ENCODE results near the gene FBXO28.
"Not testable (repeated sequence)": the region's sequence is repeated elsewhere in the genome, so short reads cannot be mapped to it uniquely, and the experiment has no call there.

The FBXO28 gene

DNA sequence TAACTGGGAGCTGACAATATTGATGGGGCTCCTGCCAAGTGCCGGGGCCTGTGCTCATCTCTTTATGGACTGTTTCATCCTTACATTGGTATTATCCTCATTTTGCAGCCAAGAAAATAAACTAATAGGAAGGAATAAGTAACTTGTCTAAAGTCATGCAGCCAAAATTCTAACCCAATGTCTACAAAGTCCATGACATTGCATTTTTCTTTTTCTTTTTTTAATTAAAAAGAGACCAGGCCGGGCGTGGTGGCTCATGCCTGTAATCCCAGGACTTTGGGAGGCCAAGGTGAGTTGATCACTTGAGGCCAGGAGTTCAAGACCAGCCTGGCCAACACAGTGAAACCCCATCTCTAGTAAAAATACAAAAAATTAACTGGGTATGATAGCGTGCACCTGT, 87.9 kb downstream of the FBXO28 start:
- peaks cover 2% of the 10 kb centered on the region for H3K79me2 ChIP-seq (ENCODE audit: control insufficient read depth, insufficient read depth, low read length, poor library complexity)
- H3K9ac ChIP-seq (ENCODE audit: low read length) = no peak overlapping the region
- no peak overlapping the region for H2BK12ac ChIP-seq (ENCODE audit: low read length)
- H3K36me3 ChIP-seq (ENCODE audit: control insufficient read depth in 1 of 2, insufficient read depth in 2 of 2, low read length in 2 of 2) = no peaks in the 10 kb centered on the region
- DNase-seq = no peak
- no peak overlapping the region for H3K27ac ChIP-seq (ENCODE audit: low read depth, low read length)
- H3K18ac ChIP-seq (ENCODE audit: low read length) = no peak overlapping the region
- H3K9me3 ChIP-seq (ENCODE audit: insufficient read depth, low read depth, low read length) = no peaks in the 10 kb centered on the region
- H3K4me3 ChIP-seq (ENCODE audit: low read depth, low read length) = no peak overlapping the region
- H4K12ac ChIP-seq (ENCODE audit: low read depth, low read length) = no peak overlapping the region
- no peak overlapping the region for H3K4ac ChIP-seq (ENCODE audit: low read depth, low read length)
- H2AFZ ChIP-seq (ENCODE audit: insufficient read depth, low read length, poor library complexity) = no peak overlapping the region
- H2BK120ac ChIP-seq (ENCODE audit: insufficient read depth, low read length, poor library complexity) = no peak overlapping the region
- H3K23ac ChIP-seq (ENCODE audit: low read length) = no peak overlapping the region
- no peak overlapping the region for H3K4me2 ChIP-seq (ENCODE audit: low read length)
- no CpG with 5 or more reads among the region's 4 CpGs for WGBS (ENCODE audit: extremely low coverage, insufficient coverage, insufficient read length)
- H3K79me1 ChIP-seq (ENCODE audit: low read length) = peaks cover 15% of the 10 kb centered on the region
- no peaks in the 10 kb centered on the region for H3K27me3 ChIP-seq (ENCODE audit: insufficient read depth, low read length)
- no peak overlapping the region for H4K91ac ChIP-seq (ENCODE audit: low read depth, low read length)
- no peak overlapping the region for H4K8ac ChIP-seq (ENCODE audit: low read depth, low read length)
- no peak overlapping the region for H2AK5ac ChIP-seq (ENCODE audit: low read length)
- H3K14ac ChIP-seq (ENCODE audit: low read length) = no peak overlapping the region
- no peak overlapping the region for H2BK5ac ChIP-seq (ENCODE audit: low read depth, low read length, poor library complexity)
- peaks cover 19 to 25% of the 10 kb centered on the region in 2 experiments for H3K4me1 ChIP-seq (ENCODE audit: control insufficient read depth in 1 of 2, insufficient read depth in 2 of 2, low read length in 2 of 2)

DNA sequence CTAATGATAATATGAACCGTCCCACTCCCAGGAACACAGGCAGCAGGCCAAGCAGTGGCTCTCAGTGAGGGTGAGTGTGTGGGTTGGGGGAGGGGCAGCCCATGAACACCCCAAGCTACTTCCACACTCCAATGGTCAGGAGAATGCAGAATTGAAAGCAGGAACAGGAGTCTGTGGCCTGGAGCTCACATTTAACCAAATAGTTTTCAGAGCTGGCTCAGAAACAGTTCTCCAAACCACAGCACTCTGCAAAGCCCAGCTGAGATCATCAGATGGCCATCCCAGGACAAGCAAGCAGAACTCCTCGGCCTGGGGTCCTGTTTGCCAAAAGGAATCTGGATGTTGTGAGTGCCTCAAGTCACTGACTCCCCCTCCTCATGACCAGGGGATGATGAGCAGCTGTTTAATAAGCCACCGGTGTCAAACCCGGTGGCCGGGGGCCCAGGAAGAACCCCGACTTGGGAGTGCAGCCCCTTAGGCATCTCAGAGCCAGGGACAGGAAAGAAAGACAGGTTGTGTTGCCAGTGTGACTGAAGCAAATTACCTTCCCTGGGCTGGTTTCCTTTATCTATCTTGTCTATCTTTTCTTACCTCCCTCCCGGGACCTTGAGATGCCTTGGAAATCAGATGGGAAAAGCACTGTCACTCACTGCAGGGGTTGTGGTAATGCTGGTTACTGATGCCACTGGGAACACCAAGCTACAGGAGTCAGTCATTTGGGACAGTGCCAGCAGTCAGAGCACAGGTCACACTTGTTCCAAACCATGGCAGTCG, 89.5 kb downstream of the FBXO28 start:
- H3K4me3 ChIP-seq (ENCODE audit: low read depth, low read length) = no peak overlapping the region
- WGBS (ENCODE audit: extremely low coverage, insufficient coverage, insufficient read length) = no CpG with 5 or more reads among the region's 8 CpGs
- no peak overlapping the region for H2BK120ac ChIP-seq (ENCODE audit: insufficient read depth, low read length, poor library complexity)
- peak; percentile 25 to 43 for DNase-seq
- peak overlapping the region; percentile 5 for H3K4me2 ChIP-seq (ENCODE audit: low read length)
- H3K36me3 ChIP-seq (ENCODE audit: control insufficient read depth in 1 of 2, insufficient read depth in 2 of 2, low read length in 2 of 2) = no peaks in the 10 kb centered on the region
- peak overlapping the region; percentile 4 for H3K14ac ChIP-seq (ENCODE audit: low read length)
- peak overlapping the region; percentile 82 for H2BK12ac ChIP-seq (ENCODE audit: low read length)
- H3K4me1 ChIP-seq (ENCODE audit: control insufficient read depth in 1 of 2, insufficient read depth in 2 of 2, low read length in 2 of 2) = peaks cover 19 to 25% of the 10 kb centered on the region in 2 experiments
- H3K18ac ChIP-seq (ENCODE audit: low read length) = peak overlapping the region; percentile 61
- peaks cover 2% of the 10 kb centered on the region for H3K79me2 ChIP-seq (ENCODE audit: control insufficient read depth, insufficient read depth, low read length, poor library complexity)
- no peak overlapping the region for H3K4ac ChIP-seq (ENCODE audit: low read depth, low read length)
- H2BK5ac ChIP-seq (ENCODE audit: low read depth, low read length, poor library complexity) = peak overlapping the region; percentile 72
- no peak overlapping the region for H4K91ac ChIP-seq (ENCODE audit: low read depth, low read length)
- H2AFZ ChIP-seq (ENCODE audit: insufficient read depth, low read length, poor library complexity) = peak overlapping the region; percentile 71
- H3K9me3 ChIP-seq (ENCODE audit: insufficient read depth, low read depth, low read length) = no peaks in the 10 kb centered on the region
- peak overlapping the region; percentile 69 for H4K8ac ChIP-seq (ENCODE audit: low read depth, low read length)
- H3K27me3 ChIP-seq (ENCODE audit: insufficient read depth, low read length) = no peaks in the 10 kb centered on the region
- peaks cover 18% of the 10 kb centered on the region for H3K79me1 ChIP-seq (ENCODE audit: low read length)
- no peak overlapping the region for H3K9ac ChIP-seq (ENCODE audit: low read length)
- no peak overlapping the region for H3K23ac ChIP-seq (ENCODE audit: low read length)
- peak overlapping the region; percentile 82 for H3K27ac ChIP-seq (ENCODE audit: low read depth, low read length)
- H2AK5ac ChIP-seq (ENCODE audit: low read length) = no peak overlapping the region
- peak overlapping the region; percentile 61 for H4K12ac ChIP-seq (ENCODE audit: low read depth, low read length)

DNA sequence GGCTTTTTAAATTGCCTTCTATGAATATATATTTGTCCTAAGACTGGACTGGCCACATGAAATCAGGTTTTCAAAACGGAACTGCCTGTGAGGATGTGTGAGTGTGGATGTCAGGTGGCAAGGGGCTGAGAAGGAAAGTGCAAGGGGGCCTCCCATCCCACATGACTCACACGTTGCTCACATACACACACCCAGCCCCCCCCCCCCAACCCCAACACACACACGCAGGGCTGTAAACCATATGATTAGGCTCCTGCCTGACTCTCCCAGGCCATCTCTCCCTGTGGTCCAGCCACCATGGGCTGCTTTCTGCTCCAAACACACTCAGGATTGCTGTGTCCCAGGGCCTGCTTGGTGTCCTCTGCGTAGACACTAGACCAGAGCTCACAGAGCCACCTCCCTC, 91.5 kb downstream of the FBXO28 start:
- no CpG with 5 or more reads among the region's 4 CpGs for WGBS (ENCODE audit: extremely low coverage, insufficient coverage, insufficient read length)
- H2AFZ ChIP-seq (ENCODE audit: insufficient read depth, low read length, poor library complexity) = peak overlapping the region; percentile 35

DNA sequence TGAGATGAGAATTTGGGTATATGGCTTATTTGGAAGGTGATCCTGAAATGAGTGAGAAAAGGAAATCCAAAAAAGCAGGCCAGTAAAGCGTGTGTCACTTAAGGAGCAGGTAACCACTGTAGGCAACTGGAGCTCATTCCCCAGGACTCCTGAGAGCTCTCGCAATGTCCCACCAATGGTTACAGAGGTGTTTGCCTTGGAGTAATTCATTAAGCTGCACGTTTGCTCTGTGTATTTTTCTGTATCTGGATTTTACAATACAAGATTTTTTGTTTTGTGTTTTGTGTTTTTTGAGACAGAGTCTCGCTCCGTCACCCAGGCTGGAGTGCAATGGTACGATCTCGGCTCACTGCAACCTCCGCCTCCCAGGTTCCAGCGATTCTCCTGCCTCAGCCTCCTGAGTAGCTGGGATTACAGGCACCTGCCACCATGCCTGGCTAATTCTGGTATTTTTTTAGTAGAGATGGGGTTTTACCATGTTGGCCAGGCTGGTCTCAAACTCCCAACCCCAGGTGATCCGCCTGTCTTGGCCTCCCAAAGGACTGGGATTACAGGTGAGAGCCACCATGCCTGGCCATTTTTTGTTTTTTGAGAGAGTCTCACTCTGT, 92.1 kb downstream of the FBXO28 start:
- not testable (repeated sequence) for H3K79me2 ChIP-seq (ENCODE audit: control insufficient read depth, insufficient read depth, low read length, poor library complexity); H4K12ac ChIP-seq (ENCODE audit: low read depth, low read length); DNase-seq; H2AFZ ChIP-seq (ENCODE audit: insufficient read depth, low read length, poor library complexity); H3K4me3 ChIP-seq (ENCODE audit: low read depth, low read length); H3K9me3 ChIP-seq (ENCODE audit: insufficient read depth, low read depth, low read length); H3K23ac ChIP-seq (ENCODE audit: low read length); H3K9ac ChIP-seq (ENCODE audit: low read length); H3K36me3 ChIP-seq (ENCODE audit: control insufficient read depth in 1 of 2, insufficient read depth in 2 of 2, low read length in 2 of 2); H3K4me2 ChIP-seq (ENCODE audit: low read length); H3K27me3 ChIP-seq (ENCODE audit: insufficient read depth, low read length); H3K18ac ChIP-seq (ENCODE audit: low read length)
- Histone ChIP-seq H2BK120ac (ENCODE audit: insufficient read depth, low read length, poor library complexity) (peak overlapping the region; percentile 63), H3K27ac (ENCODE audit: low read depth, low read length) (peak overlapping the region; percentile 70), H3K4ac (ENCODE audit: low read depth, low read length) (peak overlapping the region; percentile 40), H2BK5ac (ENCODE audit: low read depth, low read length, poor library complexity) (peak overlapping the region; percentile 86), H3K14ac (ENCODE audit: low read length) (peak overlapping the region; percentile 75), H4K8ac (ENCODE audit: low read depth, low read length) (peak overlapping the region; percentile 74), H4K91ac (ENCODE audit: low read depth, low read length) (peak overlapping the region; percentile 51), H3K4me1 (ENCODE audit: control insufficient read depth in 1 of 2, insufficient read depth in 2 of 2, low read length in 2 of 2) (peaks cover 23 to 27% of the 10 kb centered on the region in 2 experiments), H2BK12ac (ENCODE audit: low read length) (peak overlapping the region; percentile 65), H3K79me1 (ENCODE audit: low read length) (peaks cover 18% of the 10 kb centered on the region), H2AK5ac (ENCODE audit: low read length) (peak overlapping the region; percentile 64)
- WGBS (ENCODE audit: extremely low coverage, insufficient coverage, insufficient read length) = no CpG with 5 or more reads among the region's 10 CpGs

More for the DNA sequence above, 91.5 kb downstream of the FBXO28 start:
- Histone ChIP-seq H3K4me2 (ENCODE audit: low read length) (peak overlapping the region; percentile 15), H4K8ac (ENCODE audit: low read depth, low read length) (peak overlapping the region; percentile 74), H3K23ac (ENCODE audit: low read length) (no peak overlapping the region), H2BK12ac (ENCODE audit: low read length) (peak overlapping the region; percentile 65), H3K4me1 (ENCODE audit: control insufficient read depth in 1 of 2, insufficient read depth in 2 of 2, low read length in 2 of 2) (peaks cover 23 to 27% of the 10 kb centered on the region in 2 experiments), H4K91ac (ENCODE audit: low read depth, low read length) (peak overlapping the region; percentile 85), H3K27me3 (ENCODE audit: insufficient read depth, low read length) (no peaks in the 10 kb centered on the region), H3K14ac (ENCODE audit: low read length) (peak overlapping the region; percentile 75), H3K9ac (ENCODE audit: low read length) (no peak overlapping the region), H3K9me3 (ENCODE audit: insufficient read depth, low read depth, low read length) (no peaks in the 10 kb centered on the region), H3K18ac (ENCODE audit: low read length) (peak overlapping the region; percentile 75), H2BK5ac (ENCODE audit: low read depth, low read length, poor library complexity) (peak overlapping the region; percentile 86), H3K4me3 (ENCODE audit: low read depth, low read length) (no peak overlapping the region), H3K79me2 (ENCODE audit: control insufficient read depth, insufficient read depth, low read length, poor library complexity) (peaks cover 2% of the 10 kb centered on the region), H3K4ac (ENCODE audit: low read depth, low read length) (peak overlapping the region; percentile 40), H4K12ac (ENCODE audit: low read depth, low read length) (no peak overlapping the region), H3K36me3 (ENCODE audit: control insufficient read depth in 1 of 2, insufficient read depth in 2 of 2, low read length in 2 of 2) (no peaks in the 10 kb centered on the region), H2BK120ac (ENCODE audit: insufficient read depth, low read length, poor library complexity) (peak overlapping the region; percentile 63), H3K27ac (ENCODE audit: low read depth, low read length) (peak overlapping the region; percentile 70), H3K79me1 (ENCODE audit: low read length) (peaks cover 18% of the 10 kb centered on the region), H2AK5ac (ENCODE audit: low read length) (peak overlapping the region; percentile 87)
- DNase-seq = peak; percentile 27 to 36
